ENCODE measurements around the gene ERBB4.

The ERBB4 gene

GRCh38 chr2:211981451-211981850 lies 557.2 kb downstream of the ERBB4 start:
- no peak for FAIRE-seq

GRCh38 chr2:211976076-211976475 lies 562.5 kb downstream of the ERBB4 start:
- no peak for FAIRE-seq

GRCh38 chr2:211967234-211967633 lies 571.4 kb downstream of the ERBB4 start:
- FAIRE-seq = no peak

- no peak for FAIRE-seq
These were observed 574.6 kb downstream of the ERBB4 start for GRCh38 chr2:211963969-211964368.

- FAIRE-seq = no peak
These were observed 580.8 kb downstream of the ERBB4 start for GRCh38 chr2:211957799-211958198.

- no peak for FAIRE-seq
These were observed 583.0 kb downstream of the ERBB4 start for GRCh38 chr2:211955648-211956047.

- FAIRE-seq = no peak
These were observed 589.7 kb downstream of the ERBB4 start for GRCh38 chr2:211948932-211949331.

GRCh38 chr2:211946960-211947359 lies 591.6 kb downstream of the ERBB4 start:
- FAIRE-seq = no peak

- no peak for FAIRE-seq
These were observed 594.0 kb downstream of the ERBB4 start for GRCh38 chr2:211944572-211944971.

GRCh38 chr2:211942153-211942552 lies 596.4 kb downstream of the ERBB4 start:
- FAIRE-seq = no peak

- no peak for FAIRE-seq
These were observed 597.3 kb downstream of the ERBB4 start for GRCh38 chr2:211941216-211941747.

- FAIRE-seq = no peak
These were observed 599.4 kb downstream of the ERBB4 start for GRCh38 chr2:211939177-211939576.

- FAIRE-seq = no peak
These were observed 603.8 kb downstream of the ERBB4 start for GRCh38 chr2:211934811-211935210.

- FAIRE-seq = no peak
These were observed 607.3 kb downstream of the ERBB4 start for GRCh38 chr2:211931314-211931713.

- no peak for FAIRE-seq
These were observed 608.3 kb downstream of the ERBB4 start for GRCh38 chr2:211930331-211930730.

- FAIRE-seq = no peak
These were observed 610.4 kb downstream of the ERBB4 start for GRCh38 chr2:211928201-211928600.

GRCh38 chr2:211923019-211923418 lies 615.6 kb downstream of the ERBB4 start:
- FAIRE-seq = no peak

GRCh38 chr2:211903961-211904360 lies 634.6 kb downstream of the ERBB4 start:
- no peak for FAIRE-seq

GRCh38 chr2:211901226-211901846 lies 637.3 kb downstream of the ERBB4 start:
- FAIRE-seq = no peak

GRCh38 chr2:211900518-211900917 lies 638.1 kb downstream of the ERBB4 start:
- no peak for FAIRE-seq

GRCh38 chr2:211900000-211900399 lies 638.6 kb downstream of the ERBB4 start:
- no peak for FAIRE-seq

- FAIRE-seq = no peak
These were observed 639.9 kb downstream of the ERBB4 start for GRCh38 chr2:211898702-211899101.

- no peak for FAIRE-seq
These were observed 657.2 kb downstream of the ERBB4 start for GRCh38 chr2:211881449-211881848.

- FAIRE-seq = no peak
These were observed 659.3 kb downstream of the ERBB4 start for GRCh38 chr2:211879323-211879722.

GRCh38 chr2:211877061-211877460 lies 661.5 kb downstream of the ERBB4 start:
- no peak for FAIRE-seq

All from TTC549 (cell line).